GM21717 (cell line): ENCODE measurements around the gene TBC1D7.
A peak's percentile ranks its signal among the peaks of the same experiment; 100 is the strongest.

Experiments
- ATAC-seq: cut with Tn5 transposase; IDR thresholded peaks from one replicate; pipeline ENCODE4 v1.9.1; 2021; ENCODE audit warnings: mild to moderate bottlenecking, moderate library complexity; ENCODE audit not compliant: unreplicated experiment

The TBC1D7 gene

DNA sequence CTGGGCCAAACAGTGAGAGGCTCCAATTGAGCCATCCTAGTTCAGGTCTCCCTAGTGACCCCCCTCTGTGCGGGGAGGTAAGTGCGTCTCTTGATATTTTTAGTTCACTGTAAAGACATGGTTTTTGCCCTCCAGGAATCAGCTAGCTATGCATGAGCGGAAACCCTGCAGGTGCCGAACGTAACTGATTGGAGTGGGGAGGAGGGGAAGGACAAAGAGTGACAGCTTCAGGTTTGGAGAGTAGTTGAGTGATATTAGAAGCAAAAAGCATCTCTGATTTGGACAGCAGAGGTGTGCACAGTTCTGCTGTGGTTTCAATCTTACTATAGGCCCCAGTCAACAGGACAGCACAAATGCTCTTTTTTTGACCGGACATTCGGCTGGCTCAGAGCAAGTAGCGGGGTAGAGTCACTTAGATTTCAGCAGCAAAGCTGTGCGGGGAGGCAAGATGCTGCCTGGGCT is 31.8 kb downstream of the TBC1D7 start:
- ATAC-seq = no peak

DNA sequence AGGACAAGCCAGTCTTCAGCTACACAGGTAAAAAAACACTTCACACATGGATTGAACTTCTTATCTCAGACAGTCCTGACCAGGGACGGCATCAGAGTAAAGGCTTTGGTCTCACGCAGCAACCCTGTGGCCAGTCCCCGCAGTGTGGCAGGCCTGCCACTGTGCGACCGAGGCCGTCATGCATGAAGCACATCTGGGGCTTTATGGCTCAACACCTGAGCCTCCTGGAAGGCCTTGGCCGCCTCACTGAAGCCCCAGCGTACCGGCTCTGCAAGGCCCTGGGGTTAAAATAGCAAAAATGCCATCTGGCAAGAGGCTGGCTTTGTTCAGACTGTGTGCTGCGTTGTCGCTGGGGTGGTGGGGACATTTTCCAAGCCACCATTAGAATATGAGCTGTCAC is 32.8 kb downstream of the TBC1D7 start:
- ATAC-seq = no peak

DNA sequence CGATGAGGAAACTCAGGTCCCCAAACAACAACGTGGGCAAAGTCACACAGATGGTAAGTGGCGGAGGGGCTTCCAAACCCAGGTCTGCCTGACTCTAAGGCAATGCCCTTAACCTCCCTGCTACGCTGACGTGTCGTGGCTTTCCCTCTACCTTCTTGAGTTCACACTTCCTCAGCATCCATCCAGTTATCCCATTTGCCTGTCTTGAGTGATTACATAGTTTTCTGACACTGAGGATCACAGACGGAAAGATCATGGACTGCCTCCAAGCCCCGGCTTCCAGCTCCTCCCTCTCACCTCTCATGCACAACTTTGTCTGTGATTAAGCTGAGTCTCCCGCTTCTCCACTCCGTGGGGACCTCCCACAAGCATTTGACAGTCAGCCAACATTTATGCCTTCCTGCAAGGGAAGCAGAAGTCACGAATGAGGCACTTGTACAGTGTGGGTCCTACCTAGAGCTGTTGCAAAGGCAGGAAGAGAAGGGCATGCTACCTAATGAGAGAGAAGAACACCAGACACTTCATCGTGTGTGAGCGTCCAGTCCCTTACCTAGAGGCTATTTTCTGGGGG is 33.8 kb downstream of the TBC1D7 start:
- ATAC-seq = no peak

DNA sequence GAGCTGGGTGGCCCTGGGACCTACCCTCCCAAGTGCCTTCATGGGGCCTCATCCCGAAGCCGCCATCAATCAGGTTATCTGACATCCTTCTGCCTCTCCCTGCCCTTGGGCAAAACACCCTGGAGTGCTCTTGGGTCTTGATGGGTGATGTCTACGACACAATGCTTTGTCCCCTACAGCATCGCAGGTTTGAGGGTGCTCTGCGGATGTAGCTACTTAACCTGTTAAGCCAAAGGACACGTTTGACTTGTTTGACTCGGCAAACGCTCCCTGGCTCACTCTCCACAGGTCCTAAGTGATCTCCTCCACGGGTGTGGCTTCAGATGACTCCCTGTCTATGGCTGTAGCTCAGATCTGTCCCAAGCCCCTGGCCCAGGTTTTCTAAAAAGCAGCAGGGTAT is 35.6 kb downstream of the TBC1D7 start:
- no peak for ATAC-seq

DNA sequence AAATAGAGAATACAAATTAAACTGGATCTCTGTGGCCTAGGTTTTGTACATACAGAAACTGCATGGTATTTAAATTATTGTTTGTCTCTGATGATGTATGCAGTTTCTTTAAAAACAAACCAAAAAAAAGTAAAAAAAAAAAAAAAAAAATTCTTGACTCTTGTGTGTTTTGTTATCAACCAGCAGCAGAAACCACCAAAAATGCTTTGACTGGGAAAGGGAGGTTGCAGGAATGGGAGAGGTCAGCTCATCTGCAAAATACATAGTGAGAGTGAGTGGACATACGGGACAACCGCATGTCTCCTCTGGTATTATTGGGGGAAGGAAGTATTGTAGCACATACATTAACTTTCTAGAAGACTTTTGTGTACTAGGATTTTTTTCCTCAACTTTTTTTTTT is 38.0 kb downstream of the TBC1D7 start:
- ATAC-seq = no peak

DNA sequence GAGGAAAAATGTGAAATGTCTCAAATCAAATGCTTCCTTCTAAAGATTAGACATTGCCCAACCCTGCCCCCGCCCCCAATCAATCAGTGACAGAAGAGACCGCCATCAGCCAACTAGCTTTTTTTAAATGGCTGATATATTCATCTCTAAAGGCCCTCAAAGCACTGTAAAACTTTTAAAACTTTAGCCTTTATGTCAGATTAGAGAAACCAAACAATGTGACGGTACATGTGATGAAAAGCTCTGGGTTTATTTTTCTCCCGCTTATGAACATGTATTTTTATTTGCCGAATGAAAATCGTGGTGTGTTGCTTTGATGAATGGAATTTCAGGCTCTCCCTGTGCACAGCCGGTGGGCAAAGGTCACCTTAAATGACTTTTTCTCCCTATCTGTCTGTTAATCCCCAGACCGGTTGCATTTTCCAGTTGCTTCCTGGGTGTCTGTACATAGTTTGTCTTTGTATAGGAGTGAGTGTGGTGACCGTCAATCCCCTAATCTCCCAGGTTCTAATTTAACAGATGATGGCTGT is 38.5 kb downstream of the TBC1D7 start:
- no peak for ATAC-seq

DNA sequence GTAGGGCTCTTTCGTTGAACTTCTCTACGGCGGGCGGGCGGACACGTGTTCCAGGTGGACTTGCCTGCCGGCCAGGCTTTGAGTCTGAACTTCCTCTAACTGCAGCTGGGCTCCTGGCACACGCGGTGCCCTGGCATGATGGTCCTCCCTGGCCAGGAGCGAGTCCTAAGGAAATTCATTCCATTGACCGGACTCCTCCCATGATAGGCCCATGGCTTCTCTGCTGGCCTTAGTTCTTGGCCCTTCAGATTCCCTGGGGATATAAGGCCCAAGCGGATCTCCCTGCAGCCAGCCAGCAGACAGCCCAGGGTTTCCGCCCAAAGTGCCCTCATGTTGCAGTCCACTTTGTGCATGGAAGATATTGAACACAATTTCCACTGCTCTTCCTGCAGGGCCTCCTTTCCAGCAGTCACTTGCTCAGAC is 39.4 kb downstream of the TBC1D7 start:
- ATAC-seq = no peak

DNA sequence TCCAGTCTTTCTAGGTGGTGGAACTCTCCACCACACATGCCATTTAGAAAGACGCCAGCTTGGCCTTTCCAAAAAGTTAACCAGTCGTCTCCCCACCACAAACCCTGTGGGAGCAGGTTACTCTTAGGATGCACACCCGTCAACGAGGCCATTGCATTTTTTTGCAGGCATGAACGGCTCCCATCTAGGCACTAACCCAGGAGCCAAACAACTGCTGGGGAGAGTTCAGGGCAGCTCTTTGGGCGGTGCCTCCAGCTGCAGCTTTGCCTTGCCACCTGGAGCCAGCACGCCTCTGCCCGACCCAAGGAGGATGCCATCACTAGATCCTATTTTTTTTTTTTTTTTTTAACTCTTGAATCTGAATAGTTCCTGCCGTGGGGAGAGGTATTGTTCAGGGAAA is 39.9 kb downstream of the TBC1D7 start:
- no peak for ATAC-seq

DNA sequence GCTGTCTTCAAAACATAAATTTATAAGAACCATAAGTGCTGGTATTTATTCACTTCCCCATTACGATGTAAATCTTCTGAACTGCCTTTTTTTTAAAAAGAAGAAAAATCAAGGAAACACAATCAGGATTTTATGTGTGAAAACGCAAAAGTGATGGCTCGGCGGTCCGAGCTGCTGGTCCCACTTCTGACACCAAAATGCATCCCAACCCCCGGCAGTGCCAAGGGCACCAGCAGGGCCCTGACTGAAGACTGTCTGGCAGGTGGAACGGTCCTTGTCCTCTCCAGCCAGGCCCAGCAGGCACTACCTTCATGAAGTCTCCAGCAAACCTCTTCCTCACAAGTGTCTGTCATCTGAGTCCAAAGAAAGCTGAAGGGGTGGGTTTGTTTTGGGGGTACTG is 41.2 kb downstream of the TBC1D7 start:
- no peak for ATAC-seq

DNA sequence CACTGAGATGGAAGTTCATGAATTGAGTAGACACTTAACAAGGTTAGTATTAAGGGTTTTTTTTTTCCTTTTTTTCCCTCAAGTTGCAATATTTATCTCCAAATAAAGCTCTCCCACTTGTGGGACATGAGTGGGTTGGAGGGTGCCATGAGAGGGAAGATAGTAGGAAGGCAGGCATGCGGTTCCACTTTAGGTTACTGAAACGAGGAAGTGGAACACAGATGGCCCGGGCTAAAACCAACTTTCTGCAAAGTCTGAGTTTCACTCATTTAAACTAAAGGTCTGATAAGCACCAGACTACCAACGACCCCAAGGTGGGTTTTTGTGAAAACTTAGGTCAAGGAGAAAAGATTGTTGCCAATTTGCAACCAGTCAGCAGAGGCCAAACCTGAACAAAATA is 42.2 kb downstream of the TBC1D7 start:
- ATAC-seq = peak; percentile 58

DNA sequence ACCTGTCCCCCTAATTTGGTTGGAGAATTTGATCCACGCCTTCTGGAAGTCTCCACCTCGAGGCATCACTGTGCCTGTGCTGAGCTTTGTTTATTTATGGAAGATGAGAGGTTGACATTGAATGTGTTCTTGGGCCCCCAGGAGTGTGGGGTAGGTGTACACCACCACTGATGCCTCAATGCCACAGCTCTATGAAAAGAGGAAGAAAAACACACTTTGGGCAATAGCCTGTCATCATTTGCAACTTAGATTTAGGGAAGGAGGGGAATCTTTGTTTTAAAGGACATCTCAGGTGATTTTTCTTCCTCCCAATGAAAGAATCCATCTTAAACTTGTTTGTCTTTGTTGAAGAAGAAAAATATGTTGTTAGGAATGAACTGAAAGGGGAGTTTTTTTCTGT is 42.6 kb downstream of the TBC1D7 start:
- ATAC-seq = no peak

DNA sequence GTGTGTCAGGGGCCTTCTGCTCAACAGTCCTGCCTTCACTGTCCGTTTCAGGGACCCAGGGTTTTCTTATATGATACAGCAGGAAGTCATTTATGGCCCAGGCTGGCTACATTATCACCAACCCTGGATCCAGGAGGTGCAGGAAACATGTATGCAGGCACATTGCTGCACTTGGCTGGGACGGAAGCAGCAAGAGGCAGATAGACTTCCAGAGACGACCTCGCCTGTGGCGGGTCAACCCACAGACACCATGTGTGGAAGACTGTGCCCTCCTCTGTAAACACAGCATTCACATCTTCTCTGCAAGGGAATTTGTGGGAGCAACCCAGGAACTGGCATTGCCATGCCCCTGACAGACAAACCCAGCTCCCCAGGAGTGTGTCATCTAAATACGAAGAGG is 43.7 kb downstream of the TBC1D7 start:
- no peak for ATAC-seq

DNA sequence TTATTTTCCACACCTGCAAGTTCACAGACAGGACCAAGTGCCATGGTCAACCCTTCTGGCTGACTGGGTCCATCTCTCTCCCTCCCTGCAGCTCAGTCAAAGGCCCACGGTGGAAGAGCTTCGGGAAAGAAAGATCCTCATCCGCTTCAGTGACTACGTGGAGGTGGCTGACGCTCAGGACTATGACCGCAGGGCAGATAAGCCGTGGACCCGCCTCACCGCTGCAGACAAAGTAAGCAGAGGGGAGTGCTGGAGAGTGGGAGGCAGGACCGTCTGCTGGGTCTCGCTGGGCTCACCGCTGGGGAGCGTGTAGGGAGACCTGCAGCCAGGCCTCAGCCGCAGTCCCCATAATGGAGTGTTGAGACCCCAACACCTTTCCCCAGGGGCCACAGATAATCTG is 45.0 kb downstream of the TBC1D7 start:
- ATAC-seq = no peak

DNA sequence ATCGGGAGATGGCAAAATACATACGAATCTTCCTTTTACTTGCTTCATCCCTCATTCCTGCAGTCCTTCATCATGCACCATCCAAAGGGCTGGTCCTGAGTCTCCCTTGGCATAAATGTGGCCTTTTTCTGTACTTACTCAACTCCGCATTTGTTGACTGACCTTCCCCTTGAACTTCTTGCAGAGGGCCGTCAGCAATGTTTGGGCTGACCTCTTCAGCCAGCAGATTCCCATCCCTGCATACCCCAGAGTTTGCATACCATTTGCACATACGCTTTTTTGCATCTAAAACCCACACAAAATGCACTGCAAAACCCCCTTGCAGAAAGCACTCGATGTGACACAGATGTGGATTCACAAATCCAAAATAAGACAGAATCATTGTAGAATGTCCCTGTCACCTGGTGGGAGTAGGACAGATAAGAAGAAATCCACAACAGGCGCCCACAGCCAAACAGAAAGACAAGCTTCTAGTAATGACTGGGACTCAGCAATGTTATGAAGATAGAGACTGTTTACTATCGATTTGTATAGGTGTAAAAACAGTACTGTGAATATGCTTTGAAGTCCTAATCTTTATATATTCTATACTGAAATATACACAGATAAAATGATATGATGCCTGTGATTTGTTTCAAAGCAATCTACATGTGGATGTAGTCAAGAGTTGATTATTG is 45.8 kb downstream of the TBC1D7 start:
- ATAC-seq = no peak

DNA sequence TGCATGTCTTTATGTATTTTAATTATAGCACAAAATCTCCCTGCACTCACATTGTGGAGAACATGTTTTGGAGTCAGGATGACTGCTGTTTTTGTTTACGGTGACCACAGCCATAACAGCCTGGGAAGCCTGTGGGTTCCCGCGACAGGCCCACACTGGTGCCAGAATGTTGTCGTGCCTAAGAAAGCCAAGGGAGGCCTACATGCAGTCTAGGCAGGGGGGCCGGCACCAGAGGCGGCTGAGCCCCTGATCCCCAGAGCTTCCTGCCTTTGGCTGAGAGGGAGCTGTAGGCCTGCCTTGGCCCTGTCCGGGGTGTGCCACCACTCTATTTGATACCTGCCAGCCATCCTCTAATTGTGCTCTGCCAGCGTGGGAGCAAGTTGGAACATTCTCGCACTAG is 46.7 kb downstream of the TBC1D7 start:
- ATAC-seq = no peak

DNA sequence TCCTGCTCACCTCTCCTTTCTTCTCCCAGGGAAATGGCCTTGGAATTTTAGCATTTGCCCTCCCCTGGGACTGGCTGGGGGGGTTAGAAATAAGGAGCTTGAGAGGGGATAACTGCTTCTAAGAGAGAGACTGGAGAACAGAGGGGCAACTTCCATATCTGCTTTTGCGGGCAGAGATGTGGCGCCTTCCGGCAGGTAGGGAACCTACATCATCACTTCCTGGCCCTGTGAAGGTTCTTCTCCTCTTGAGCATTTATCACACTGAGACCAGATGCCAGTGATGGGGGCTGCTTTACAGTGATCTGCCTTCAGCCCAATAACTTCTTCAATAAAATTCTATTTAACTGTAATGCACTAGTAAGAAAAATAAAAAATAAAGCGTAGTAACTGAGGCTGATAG is 48.1 kb downstream of the TBC1D7 start:
- ATAC-seq = no peak

DNA sequence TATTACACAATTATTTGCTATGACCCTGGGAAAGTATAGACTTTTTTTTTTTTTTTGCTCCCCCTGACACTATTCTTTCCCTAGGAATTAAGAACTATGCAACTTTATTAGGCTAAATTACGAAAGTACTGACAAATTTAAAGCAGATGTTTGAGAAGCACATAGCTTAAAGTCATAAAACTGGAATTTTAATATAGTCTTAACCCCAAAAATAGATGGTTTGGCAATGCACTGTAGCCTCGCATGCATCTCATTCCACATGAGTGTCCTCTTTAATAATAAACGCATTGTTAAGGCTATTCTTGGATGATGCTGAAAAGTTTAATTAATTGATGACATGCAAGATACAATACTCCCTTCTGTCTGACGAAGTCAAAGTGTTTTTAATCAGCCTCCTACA is 49.3 kb downstream of the TBC1D7 start:
- ATAC-seq = no peak

DNA sequence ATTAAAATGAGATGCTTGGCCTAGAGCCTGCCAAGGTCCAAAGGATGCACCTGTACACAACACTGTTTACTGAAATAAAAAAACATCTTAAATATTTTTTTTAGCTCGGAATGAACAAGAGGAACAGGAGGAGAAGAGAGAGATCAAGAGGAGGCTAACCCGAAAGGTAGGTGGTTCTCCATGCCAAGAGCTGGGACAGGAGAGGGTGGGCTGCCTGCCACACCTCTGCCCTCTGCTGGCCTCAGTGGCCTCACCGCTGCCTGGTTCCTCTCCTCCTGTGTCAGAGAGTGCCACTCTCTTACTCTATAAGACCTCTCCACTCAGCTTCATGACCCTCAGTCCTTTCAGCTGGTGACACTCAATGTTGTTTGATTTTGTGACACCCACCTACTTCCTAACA is 50.2 kb downstream of the TBC1D7 start:
- no peak for ATAC-seq

DNA sequence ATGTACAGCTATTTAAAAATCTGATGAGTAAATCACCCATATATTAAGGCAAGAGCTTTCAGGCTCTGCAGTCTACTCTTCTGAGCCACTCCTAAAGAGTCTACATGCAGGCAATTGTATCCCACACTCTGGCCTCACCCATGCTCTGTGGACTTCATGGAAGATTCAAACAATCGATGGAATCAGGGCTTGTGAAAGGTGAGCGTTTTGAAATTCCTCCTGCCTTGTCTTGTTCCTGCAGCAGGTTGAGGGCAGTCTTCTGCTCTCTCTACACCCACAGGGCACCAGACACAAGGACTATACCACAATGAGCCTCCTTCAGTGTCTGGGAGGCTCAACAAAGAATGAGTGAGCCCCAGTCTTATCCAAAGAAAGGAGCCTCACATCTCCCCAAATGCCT is 51.1 kb downstream of the TBC1D7 start:
- no peak for ATAC-seq

DNA sequence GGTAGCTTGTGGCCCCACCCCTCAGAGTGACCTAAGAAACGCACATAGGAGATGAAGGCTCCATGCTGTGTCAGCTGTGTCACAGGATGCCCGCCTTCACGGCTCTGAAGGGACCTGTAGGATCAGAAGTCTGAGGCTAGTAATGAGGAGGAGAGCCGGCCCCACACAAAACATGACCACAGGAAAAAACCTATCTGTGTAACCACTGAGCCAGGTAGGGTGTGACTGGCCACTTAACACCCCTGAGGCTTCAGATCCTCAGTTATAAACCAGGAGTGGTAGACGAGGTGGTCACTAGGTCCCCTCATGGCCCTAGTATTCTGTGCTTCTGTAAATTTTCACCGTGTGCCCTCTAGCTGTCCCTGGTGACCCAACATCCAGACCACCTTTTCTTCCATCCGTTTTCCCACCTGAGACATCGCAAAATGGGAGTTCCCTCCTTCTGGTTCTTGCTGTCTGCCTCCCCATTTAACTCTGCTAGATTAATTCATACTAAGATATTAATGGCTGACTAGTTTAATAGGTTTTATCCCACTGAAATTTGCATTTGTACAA is 52.8 kb downstream of the TBC1D7 start:
- ATAC-seq = no peak

DNA sequence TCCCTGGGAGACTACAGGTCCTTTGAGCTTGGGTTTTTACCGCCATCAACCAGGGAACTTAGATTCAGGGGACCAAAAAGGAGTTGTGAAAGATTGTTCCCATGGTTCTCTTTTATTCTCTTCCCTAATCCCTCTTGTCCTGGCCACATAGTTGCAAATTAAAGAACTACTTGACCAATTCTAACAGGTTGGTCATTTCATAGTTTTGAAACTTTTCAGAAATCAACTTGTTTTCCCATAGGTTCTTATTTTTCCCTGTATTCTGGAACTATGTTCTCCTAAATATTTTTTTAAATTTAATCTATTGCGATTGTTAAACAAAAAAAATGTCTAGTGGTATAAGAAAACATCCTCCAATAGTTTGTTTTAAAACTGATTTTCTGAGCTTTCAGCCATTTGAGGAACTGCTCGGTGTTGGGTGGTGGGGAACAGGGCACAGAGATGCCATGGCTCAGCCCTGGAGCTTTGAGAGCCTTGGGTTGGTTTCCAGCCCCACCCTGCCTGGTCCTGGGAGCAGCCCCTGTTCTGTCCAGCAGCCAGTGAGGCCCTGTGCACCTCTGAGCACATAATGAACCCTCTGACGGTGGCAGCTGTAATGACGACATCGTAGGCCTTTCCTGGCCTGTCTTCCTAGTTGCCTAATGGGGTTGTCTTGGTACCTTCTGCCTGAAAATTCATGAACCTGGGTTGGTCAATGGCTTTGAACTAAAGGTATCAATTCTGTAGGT is 53.5 kb downstream of the TBC1D7 start:
- no peak for ATAC-seq
